Right ventricle myocardium superior (tissue), 1 donor: ENCODE measurements around the gene OTOA. TPM values are rescaled to one million over a fixed set of nuclear protein-coding genes. Genes with fewer than 3 reads are reported as not detected.
"Not testable (repeated sequence)": the region's sequence is repeated elsewhere in the genome, so short reads cannot be mapped to it uniquely, and the experiment has no call there.

Experiments used
- ATAC-seq: fragments of 200-7000 bp; cut with Tn5 transposase; one replicate; pipeline ENCODE4 v1.9.1; 2020; ENCODE audit warnings: mild to moderate bottlenecking; ENCODE audit not compliant: poor library complexity
- DNase-seq: peaks from one replicate; pipeline ENCODE4 v3.0.0-alpha.2; 2020
- intact Hi-C: fragments of 100-400 bp; cut with DNase I; formaldehyde crosslinking; loops from one replicate; pipeline ENCODE4 v1.11.2; 2022
- total RNA-seq: library from RNA; stranded (reverse); fragmentation: NEBNext Ultra II Directional; extraction: Animal tissue kit (Norgen Biotek cat#: 25700); gene quantifications from one replicate; pipeline ENCODE4 v1.2.1, GENCODE V29; 2021
- donor health status: DM: no; HTN: yes; CAD: no; lungs with severe emphysema.

Gene OTOA
- total RNA-seq, 1 donor from 2014 or later, result not detected

GRCh38 chr16:21768810-21769209 is 105.0 kb downstream of the OTOA start:
- intact Hi-C loops, DNase-seq, ATAC-seq: not testable (repeated sequence)

DNA sequence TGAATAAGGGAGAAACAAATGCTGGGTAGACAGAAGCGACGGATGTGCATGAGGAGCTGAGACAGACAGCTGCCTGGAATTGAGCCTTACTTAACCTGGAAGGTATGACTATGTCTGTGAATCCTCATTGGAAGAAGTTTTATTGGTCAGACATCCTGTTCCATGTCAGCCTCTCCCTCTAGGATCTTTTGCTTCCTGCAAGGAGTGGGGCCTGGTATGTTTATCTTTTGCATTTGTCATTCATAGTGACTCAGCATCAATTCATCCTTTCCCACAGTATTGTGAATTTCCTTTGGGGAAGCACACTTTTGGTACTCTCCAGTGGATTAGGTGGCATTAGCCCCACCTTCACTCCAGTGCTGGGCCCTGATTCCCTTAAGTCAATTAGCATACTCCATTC is 105.5 kb downstream of the OTOA start:
- intact Hi-C loops, DNase-seq: not testable (repeated sequence)

DNA sequence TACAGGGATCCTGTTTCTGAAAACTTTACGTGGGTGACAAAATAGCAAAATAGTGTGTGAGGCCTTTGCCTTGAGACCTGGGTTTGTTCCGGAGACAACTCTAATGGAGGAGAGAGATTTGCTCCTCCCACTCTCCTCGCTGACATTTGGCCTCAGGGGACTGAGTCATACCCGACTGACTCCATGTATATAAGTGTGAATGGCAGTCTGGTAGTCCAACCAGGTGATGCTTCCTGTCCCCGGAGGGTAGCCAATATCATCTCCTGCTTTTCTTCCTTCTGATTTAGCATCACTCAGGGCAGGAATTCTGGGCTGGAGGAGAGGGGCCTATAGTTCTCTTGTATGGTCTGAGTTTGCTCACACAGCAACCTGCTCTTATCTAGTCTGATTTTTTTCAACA is 106.8 kb downstream of the OTOA start:
- ATAC-seq, DNase-seq, intact Hi-C loops: not testable (repeated sequence)

More for the DNA sequence above, 105.5 kb downstream of the OTOA start:
- not testable (repeated sequence) for ATAC-seq

- DNase-seq (peak; percentile 69), ATAC-seq (peak; percentile 86)
- intact Hi-C loops, result not testable (repeated sequence)
Measured at GRCh38 chr16:21772547-21773206, 108.9 kb downstream of the OTOA start.

DNA sequence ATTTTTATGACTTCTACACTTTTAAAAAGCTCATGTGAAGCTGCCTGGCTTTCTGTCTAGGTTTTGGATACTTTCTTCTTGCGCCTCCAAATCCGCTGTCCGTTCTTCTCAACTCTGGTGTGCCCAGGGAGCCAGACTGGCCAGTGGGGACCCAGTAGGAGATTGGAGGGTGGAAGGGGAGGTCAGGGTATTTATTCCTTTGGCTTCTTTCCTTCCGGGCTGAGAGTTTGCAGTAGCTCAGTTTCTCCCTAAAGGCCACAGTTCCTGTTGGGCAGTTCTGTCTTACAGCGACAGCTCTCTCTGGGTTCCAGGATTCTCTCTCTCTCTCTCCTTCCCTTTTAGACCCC is 109.4 kb downstream of the OTOA start:
- intact Hi-C loops, DNase-seq: not testable (repeated sequence)
- peak; percentile 38 for ATAC-seq

GRCh38 chr16:21780525-21780924 is 116.8 kb downstream of the OTOA start:
- DNase-seq, intact Hi-C loops, ATAC-seq: not testable (repeated sequence)

- intact Hi-C loops, DNase-seq: not testable (repeated sequence)
- peak; percentile 82 for ATAC-seq
Measured at GRCh38 chr16:21790506-21790905, 126.7 kb downstream of the OTOA start.

DNA sequence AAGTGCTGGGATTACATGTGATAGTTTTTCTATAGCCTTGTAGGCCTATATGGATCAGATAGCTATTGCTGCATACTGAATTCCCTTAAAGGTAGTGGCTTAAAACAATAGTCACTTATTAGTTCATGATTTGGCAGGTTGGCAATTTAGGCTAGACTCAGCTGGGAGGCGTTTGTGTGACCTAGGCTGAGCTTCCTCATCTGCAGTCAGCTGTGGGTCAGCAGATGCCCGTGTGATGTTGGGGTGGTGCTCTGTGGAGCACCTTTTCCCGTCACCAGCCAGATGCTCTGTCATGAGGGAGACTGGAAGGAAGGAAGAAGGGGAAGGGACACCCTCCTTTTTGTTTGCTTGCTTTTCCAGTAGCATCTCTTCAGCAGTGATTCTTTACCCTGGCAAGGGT is 129.5 kb downstream of the OTOA start:
- ATAC-seq, DNase-seq, intact Hi-C loops: not testable (repeated sequence)

GRCh38 chr16:21798601-21799000 is 134.8 kb downstream of the OTOA start:
- intact Hi-C loops, ATAC-seq, DNase-seq: not testable (repeated sequence)

DNA sequence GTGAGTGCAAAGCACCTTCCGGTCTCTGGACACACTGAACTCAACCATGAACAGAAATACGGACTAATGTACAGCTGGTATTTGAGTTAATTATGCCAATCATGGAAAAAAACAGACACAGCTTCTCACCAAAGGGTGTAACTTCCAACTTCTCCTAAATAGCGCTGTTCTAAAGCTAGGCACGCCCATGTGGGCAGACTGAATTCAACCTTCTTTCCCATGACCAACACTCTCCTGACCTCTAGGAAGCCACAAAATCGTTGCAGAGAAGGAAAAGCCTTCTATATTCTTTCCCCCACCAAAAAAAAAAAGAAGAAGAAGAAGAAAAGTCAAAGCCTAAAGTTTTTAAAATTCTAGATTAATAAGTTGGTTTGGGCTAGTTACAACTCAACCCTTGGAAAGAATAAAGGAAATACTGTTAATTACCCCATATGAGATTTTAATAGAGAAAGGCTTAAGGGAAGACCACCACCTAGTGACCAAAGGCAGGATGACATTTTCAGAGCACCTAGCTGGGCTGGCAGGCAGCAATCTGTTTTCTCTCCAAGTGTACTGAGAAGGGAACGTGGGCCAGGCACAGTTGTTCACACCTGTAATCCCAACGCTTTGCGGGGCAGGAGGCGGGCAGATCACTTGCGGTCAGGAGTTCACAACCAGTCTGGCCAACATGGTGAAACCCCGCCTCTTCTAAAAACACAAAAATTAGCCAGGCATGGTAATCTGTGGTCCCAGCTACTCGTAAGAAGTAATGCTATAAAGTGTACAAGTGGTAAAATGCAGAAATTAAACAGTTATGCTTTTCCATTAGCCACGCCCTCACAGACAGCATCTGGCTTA is 138.0 kb downstream of the OTOA start:
- intact Hi-C loops, DNase-seq: not testable (repeated sequence)
- peak; percentile 79 for ATAC-seq

- intact Hi-C loops, ATAC-seq, DNase-seq: not testable (repeated sequence)
Measured at GRCh38 chr16:21802375-21802663, 138.6 kb downstream of the OTOA start.

Other genes with a start within 250 kb of the OTOA start
- 47.4 TPM for gene METTL9, start 64.4 kb upstream of the OTOA start, total RNA-seq
- gene IGSF6, start 11.4 kb upstream of the OTOA start, total RNA-seq, result 2.5 TPM
- gene NPIPB4, start 193.8 kb downstream of the OTOA start, total RNA-seq, result 32.6 TPM